H54 (cell line): Measurements from ENCODE around the gene C1orf159.

Experiments
- DNase-seq: peaks from one replicate; pipeline ENCODE4 v3.0.0; 2011; ENCODE audit warnings: low spot score, mixed read lengths; ENCODE audit not compliant: insufficient read length
- FAIRE-seq: peaks from 3 replicates; lab custom pipeline; 2011; peaks lifted over from hg19 to GRCh38; lab: Jason Lieb, UNC
- POLR2A ChIP-seq: IDR thresholded peaks from 2 replicates; pipeline ENCODE4 v1.6.1; 2011; ENCODE audit warnings: low read depth, mild to moderate bottlenecking, low read length

Gene C1orf159

GRCh38 chr1:1132042-1132950 lies 16.4 kb upstream of the C1orf159 start:
- FAIRE-seq, result no peak
- DNase-seq, result no peak
- no peak for TF ChIP-seq POLR2A

GRCh38 chr1:1130206-1131120 lies 14.6 kb upstream of the C1orf159 start:
- FAIRE-seq (no peak), DNase-seq (no peak)
- no peak for TF ChIP-seq POLR2A

- FAIRE-seq, result no peak
Measured at GRCh38 chr1:1129381-1129821, 13.5 kb upstream of the C1orf159 start.

GRCh38 chr1:1128454-1129139 lies 12.7 kb upstream of the C1orf159 start:
- no peak for TF ChIP-seq POLR2A
- FAIRE-seq, result no peak
- no peak for DNase-seq

More at GRCh38 chr1:1129381-1129821, 13.5 kb upstream of the C1orf159 start:
- no peak for TF ChIP-seq POLR2A
- no peak for DNase-seq

GRCh38 chr1:1127551-1128451 lies 11.9 kb upstream of the C1orf159 start:
- DNase-seq, result no peak
- no peak for FAIRE-seq
- no peak for TF ChIP-seq POLR2A

- no peak for DNase-seq
- no peak for FAIRE-seq
- TF ChIP-seq POLR2A, result no peak
Measured at GRCh38 chr1:1125945-1126344, 10.1 kb upstream of the C1orf159 start.

- no peak for FAIRE-seq
- DNase-seq, result no peak
- TF ChIP-seq POLR2A, result no peak
Measured at GRCh38 chr1:1124786-1125642, 9.1 kb upstream of the C1orf159 start.

- no peak for DNase-seq
- TF ChIP-seq POLR2A, result no peak
- FAIRE-seq, result no peak
Measured at GRCh38 chr1:1124508-1124785, 8.6 kb upstream of the C1orf159 start.

GRCh38 chr1:1123581-1124507 lies 8.0 kb upstream of the C1orf159 start:
- no peak for FAIRE-seq
- TF ChIP-seq POLR2A, result no peak
- DNase-seq, result no peak

GRCh38 chr1:1122981-1123480 lies 7.1 kb upstream of the C1orf159 start:
- DNase-seq, result no peak
- no peak for TF ChIP-seq POLR2A
- FAIRE-seq, result no peak

GRCh38 chr1:1122078-1122811 lies 6.4 kb upstream of the C1orf159 start:
- FAIRE-seq, result no peak
- TF ChIP-seq POLR2A, result no peak
- peak; percentile 87 for DNase-seq
